Fibroblast of villous mesenchyme (primary cell): ENCODE data around the gene MAN1C1. TPM values are rescaled to one million over a fixed set of nuclear protein-coding genes. Genes with fewer than 3 reads are reported as not detected.
A peak's percentile ranks its signal among the peaks of the same experiment; 100 is the strongest.
"Not testable (repeated sequence)": the region's sequence is repeated elsewhere in the genome, so short reads cannot be mapped to it uniquely, and the experiment has no call there.

Experiments used
- DNase-seq: peaks from one replicate; pipeline ENCODE4 v3.0.0-alpha.2; 2010; ENCODE audit warnings: low read depth
- H3K4me3 ChIP-seq: 2 replicates; pipeline ENCODE4 v1.5.1; 2011; ENCODE audit warnings: low read depth, mild to moderate bottlenecking, low read length
- CTCF ChIP-seq: IDR thresholded peaks from 2 replicates; pipeline ENCODE4 v1.5.1; 2012; ENCODE audit warnings: low read depth, mild to moderate bottlenecking, low read length; ENCODE audit not compliant: insufficient read depth
- total RNA-seq: library from RNA; depleted of rRNA; stranded (reverse); fragments of >200 nt; gene quantifications from 2 replicates; pipeline ENCODE4 v1.2.3, GENCODE V29; 2012

The MAN1C1 gene
- total RNA-seq, 1 donor: 5.2 TPM

DNA sequence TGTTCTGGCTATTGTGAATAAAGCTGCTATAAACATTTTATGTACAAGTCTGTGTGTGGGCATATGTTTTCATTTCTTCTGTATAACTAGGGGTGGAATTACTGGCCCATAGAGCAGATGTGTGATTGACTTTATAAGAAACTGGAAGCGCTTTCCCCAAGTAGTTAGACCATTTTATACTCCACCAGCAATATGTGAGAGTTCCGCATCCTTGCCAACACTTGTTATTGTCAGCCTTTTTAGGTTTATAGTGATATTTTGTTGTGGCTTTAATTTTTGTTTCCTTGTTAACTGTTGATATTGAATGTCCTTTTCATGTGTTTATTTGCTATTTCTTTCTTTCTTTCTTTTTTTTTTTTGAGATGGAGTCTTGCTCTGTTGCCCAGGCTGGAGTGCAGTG lies 9.4 kb downstream of the MAN1C1 start:
- no peak overlapping the region for H3K4me3 ChIP-seq
- DNase-seq: no peak
- TF ChIP-seq CTCF: no peak

DNA sequence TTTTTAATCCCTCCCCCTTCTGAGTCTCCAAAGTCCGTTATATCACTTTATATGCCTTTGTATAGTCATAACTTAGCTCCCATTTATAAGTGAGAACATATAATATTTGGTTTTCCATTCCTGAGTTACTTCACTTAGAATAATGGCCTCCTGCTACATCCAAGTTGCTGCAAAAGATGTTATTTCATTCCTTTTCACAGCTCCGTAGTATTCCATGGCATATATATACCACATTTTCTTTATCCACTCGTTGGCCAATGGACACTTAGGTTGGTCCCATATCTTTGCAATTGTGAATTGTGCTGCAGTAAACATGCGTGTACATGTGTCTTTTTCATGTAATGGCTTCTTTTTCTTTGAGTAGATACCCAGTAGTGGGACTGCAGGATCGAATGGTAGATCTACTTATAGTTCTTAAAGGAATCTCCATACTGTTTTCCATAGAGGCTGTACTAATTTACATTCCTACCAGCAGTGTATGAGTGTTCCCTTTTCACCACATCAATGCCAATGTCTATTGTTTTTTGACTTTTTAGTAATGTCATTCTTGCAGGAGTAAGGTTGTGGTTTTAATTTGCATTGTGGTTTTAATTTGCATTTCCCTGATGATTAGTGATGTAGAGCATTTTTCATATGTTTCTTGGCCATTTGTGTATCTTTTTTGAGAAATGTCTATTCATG lies 12.3 kb downstream of the MAN1C1 start:
- no peak overlapping the region for H3K4me3 ChIP-seq
- TF ChIP-seq CTCF: no peak
- no peak for DNase-seq

- no peak overlapping the region for H3K4me3 ChIP-seq
- TF ChIP-seq CTCF: no peak
- no peak for DNase-seq
Measured at GRCh38 chr1:25629836-25630235, 13.2 kb downstream of the MAN1C1 start.

- no peak for TF ChIP-seq CTCF
- peak; percentile 39 for DNase-seq
- no peak overlapping the region for H3K4me3 ChIP-seq
Measured at GRCh38 chr1:25631750-25632485, 15.3 kb downstream of the MAN1C1 start.

GRCh38 chr1:25634066-25634465 lies 17.5 kb downstream of the MAN1C1 start:
- DNase-seq: no peak
- TF ChIP-seq CTCF: no peak
- no peak overlapping the region for H3K4me3 ChIP-seq

DNA sequence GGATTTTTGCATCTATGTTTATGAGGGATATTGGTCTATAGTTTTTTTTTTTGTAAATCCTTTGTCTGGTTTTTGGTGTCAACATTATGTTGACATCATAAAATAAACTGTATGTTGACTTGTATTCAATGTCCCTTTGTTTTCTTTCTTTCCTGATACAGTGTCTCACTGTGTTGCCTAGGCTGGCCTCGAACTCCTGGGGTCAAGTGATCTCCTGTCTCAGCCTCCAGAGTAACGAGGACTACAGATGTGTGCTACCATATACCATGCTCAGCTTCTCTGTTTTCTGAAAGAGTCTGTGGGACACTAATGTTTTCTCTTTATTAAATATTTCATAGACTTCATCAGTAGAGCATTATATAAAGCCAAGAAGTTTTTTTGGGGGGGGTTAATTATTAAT lies 18.3 kb downstream of the MAN1C1 start:
- no peak for DNase-seq
- TF ChIP-seq CTCF: no peak
- no peak overlapping the region for H3K4me3 ChIP-seq

- DNase-seq, H3K4me3 ChIP-seq: not testable (repeated sequence)
Measured at GRCh38 chr1:25636141-25636540, 19.6 kb downstream of the MAN1C1 start.
